GM19452 (cell line): ENCODE data around the gene MFAP5.
"Not testable (repeated sequence)": the region's sequence is repeated elsewhere in the genome, so short reads cannot be mapped to it uniquely, and the experiment has no call there.

Experiments
- ATAC-seq: cut with Tn5 transposase; IDR thresholded peaks from one replicate; pipeline ENCODE4 v1.9.1; 2021; ENCODE audit not compliant: unreplicated experiment

The MFAP5 gene

GRCh38 chr12:8630131-8630530 lies 32.5 kb downstream of the MFAP5 start:
- ATAC-seq, result no peak

- ATAC-seq, result peak; percentile 96
These were observed 33.1 kb downstream of the MFAP5 start for GRCh38 chr12:8629486-8630033.

- no peak for ATAC-seq
These were observed 33.9 kb downstream of the MFAP5 start for GRCh38 chr12:8628731-8629130.

- ATAC-seq, result not testable (repeated sequence)
These were observed 37.9 kb downstream of the MFAP5 start for GRCh38 chr12:8624750-8625149.

- ATAC-seq, result no peak
These were observed 40.0 kb downstream of the MFAP5 start for GRCh38 chr12:8622646-8623045.

- no peak for ATAC-seq
These were observed 47.4 kb downstream of the MFAP5 start for GRCh38 chr12:8615206-8615605.

- ATAC-seq, result not testable (repeated sequence)
These were observed 48.7 kb downstream of the MFAP5 start for GRCh38 chr12:8613881-8614280.

- no peak for ATAC-seq
These were observed 50.0 kb downstream of the MFAP5 start, which contains the start of gene AICDA for GRCh38 chr12:8612629-8613028. AICDA (minus strand) TSS chr12:8612859; CDS start chr12:8612767, 92 bp downstream.

GRCh38 chr12:8609061-8609570 lies 53.5 kb downstream of the MFAP5 start:
- ATAC-seq, result no peak

- ATAC-seq, result no peak
These were observed 55.7 kb downstream of the MFAP5 start for GRCh38 chr12:8606890-8607289.

GRCh38 chr12:8605057-8605456 lies 57.6 kb downstream of the MFAP5 start:
- no peak for ATAC-seq

- no peak for ATAC-seq
These were observed 58.8 kb downstream of the MFAP5 start for GRCh38 chr12:8603856-8604255.

GRCh38 chr12:8603286-8603685 lies 59.3 kb downstream of the MFAP5 start:
- ATAC-seq, result no peak

GRCh38 chr12:8596561-8596960 lies 66.1 kb downstream of the MFAP5 start:
- no peak for ATAC-seq
